Fibroblast of mammary gland (primary cell): ENCODE measurements around the gene LHX1.

ENCODE experiments used
- DNase-seq: peaks from one replicate; pipeline ENCODE4 v3.0.0-alpha.2; 2010; ENCODE audit warnings: low read depth
- H3K4me3 ChIP-seq: 2 replicates; pipeline ENCODE4 v1.5.1; 2011; ENCODE audit warnings: low read depth, mild to moderate bottlenecking, low read length, moderate library complexity; ENCODE audit not compliant: control insufficient read depth
- TF ChIP-seq, protein P1 (sequence below): conservative IDR thresholded peaks from 2 replicates; pipeline ENCODE4 v1.5.1; 2011; ENCODE audit warnings: low read depth, low read length, inconsistent platforms; ENCODE audit not compliant: control insufficient read depth, insufficient read depth

LHX1 gene

GRCh38 chr17:36977568-36977967 is 40.3 kb downstream of the LHX1 start:
- TF ChIP-seq, protein P1, sequence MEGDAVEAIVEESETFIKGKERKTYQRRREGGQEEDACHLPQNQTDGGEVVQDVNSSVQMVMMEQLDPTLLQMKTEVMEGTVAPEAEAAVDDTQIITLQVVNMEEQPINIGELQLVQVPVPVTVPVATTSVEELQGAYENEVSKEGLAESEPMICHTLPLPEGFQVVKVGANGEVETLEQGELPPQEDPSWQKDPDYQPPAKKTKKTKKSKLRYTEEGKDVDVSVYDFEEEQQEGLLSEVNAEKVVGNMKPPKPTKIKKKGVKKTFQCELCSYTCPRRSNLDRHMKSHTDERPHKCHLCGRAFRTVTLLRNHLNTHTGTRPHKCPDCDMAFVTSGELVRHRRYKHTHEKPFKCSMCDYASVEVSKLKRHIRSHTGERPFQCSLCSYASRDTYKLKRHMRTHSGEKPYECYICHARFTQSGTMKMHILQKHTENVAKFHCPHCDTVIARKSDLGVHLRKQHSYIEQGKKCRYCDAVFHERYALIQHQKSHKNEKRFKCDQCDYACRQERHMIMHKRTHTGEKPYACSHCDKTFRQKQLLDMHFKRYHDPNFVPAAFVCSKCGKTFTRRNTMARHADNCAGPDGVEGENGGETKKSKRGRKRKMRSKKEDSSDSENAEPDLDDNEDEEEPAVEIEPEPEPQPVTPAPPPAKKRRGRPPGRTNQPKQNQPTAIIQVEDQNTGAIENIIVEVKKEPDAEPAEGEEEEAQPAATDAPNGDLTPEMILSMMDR: no peak
- H3K4me3 ChIP-seq: no peak overlapping the region
- no peak for DNase-seq

DNA sequence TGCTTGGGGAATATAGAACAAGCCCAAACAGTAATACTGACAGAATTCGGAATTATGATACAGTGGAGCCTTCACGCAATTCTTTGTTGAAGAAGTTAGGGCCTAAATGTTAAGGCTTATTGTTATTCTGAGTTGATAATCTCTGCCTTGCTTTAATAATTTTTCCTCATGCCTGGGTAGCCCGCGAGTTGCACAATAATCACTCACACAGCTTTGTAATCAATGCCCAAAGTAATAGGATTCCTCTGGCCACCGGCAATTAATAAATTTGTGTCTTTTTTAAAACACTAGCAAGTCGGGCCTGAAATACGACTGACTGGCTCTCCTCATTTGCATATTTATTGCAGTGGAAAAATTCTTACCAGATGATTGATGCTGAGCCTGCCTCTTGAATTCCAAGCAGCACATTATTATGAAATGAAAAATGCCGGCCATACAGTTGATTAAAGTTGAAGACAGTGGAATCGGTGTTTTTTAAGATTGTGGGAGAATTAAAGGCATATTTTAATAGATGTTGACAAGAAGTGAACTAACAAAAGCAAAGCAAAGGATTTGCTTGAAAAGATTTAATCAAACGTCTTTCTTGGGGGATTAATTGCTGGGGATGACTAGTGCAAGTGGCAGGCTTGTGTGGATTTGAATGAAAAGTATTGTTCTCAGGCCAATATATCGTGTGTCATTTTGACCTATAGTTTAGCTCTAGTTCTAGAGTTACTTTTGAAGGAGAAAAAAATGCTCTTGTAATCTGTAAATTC is 41.7 kb downstream of the LHX1 start:
- TF ChIP-seq, protein P1: no peak
- DNase-seq: no peak
- no peak overlapping the region for H3K4me3 ChIP-seq

DNA sequence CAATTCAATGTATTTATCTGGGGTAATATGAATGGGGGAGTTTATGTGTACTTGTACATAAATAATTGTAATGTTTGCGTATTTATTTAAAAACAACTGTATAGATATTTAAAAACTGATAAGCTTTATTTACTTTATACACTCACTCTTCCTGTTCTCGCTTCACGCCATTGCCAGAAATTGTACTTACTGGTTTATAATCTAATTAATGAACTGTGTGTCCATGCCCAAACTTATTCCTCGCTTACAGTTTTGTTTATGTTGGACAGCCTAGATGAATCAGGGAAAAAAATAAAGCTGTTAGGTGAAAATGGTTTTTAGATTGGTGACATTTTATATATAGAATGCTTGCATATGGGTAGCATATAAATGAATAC is 42.3 kb downstream of the LHX1 start:
- TF ChIP-seq, protein P1: no peak
- no peak for DNase-seq
- no peak overlapping the region for H3K4me3 ChIP-seq

GRCh38 chr17:36980280-36980761 is 43.0 kb downstream of the LHX1 start:
- TF ChIP-seq, protein P1: no peak
- H3K4me3 ChIP-seq: no peak overlapping the region
- DNase-seq: peak; percentile 45

DNA sequence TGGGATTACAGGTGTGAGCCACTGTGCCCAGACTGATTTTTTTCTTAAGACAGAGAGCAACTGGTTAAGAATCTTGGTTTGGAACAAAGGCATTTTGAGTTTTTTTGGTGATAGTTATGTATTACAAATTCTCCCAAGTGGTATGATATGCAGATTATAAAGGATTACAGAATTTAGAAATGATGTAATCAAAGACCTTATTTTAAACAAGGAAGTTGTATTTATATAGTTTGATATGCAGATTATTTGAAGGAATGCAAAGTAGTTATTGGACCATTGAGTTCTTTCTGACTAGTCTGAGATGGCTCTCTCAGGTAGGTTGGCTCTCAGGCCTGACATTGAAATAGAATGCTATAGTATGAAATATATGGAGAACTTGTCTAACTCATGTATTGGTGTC is 46.3 kb downstream of the LHX1 start:
- TF ChIP-seq, protein P1: no peak
- H3K4me3 ChIP-seq: no peak overlapping the region
- DNase-seq: no peak

DNA sequence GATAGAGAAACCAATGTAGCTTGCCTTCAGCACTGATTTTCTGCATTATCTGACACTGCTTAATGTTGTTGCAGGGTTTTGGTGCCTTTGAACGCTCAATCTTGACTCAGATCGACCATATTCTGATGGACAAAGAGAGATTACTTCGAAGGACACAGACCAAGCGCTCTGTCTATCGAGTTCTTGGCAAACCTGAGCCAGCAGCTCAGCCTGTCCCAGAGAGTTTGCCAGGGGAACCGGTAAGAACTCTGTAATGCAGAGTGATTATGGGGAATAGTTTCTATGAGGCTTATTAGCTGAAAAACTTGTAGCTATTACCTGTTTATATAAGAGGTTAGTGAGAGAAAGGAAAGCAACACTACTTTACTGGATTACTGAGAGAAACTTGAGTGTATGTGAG is 51.9 kb downstream of the LHX1 start:
- H3K4me3 ChIP-seq: no peak overlapping the region
- DNase-seq: no peak
- TF ChIP-seq, protein P1: no peak

DNA sequence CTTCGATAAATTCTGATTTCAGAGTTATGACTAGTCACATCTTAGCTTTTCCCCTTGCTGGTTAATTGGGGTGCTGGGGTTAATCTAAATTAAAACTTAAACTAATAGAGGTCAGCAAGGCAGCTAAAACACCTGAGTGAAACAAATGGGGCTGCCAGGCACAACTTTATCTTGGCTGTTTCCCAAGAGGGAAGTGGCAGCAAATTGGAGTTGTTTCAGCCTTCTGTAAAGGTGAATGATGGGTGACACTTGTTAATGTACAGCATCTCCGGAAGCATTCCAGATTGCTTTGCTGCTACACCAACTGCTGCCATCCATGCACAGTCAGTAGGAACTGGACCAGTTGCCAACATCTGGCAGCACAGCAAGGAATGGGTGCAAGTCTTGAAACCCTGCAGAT is 55.4 kb downstream of the LHX1 start:
- H3K4me3 ChIP-seq: no peak overlapping the region
- TF ChIP-seq, protein P1: no peak
- DNase-seq: no peak
